K562 (cell line): ENCODE data around the gene PRKAR1B. TPM values are rescaled to one million over a fixed set of nuclear protein-coding genes. Genes with fewer than 3 reads are reported as not detected.

Experiments
- CBFA2T2 ChIP-seq: fragments of 450-650 bp; conservative IDR thresholded peaks from 2 replicates; pipeline ENCODE4 v1.6.1; 2017; ENCODE audit warnings: mild to moderate bottlenecking
- CREB1 ChIP-seq, 2 experiments: sonication (generic) in 1 of 2; formaldehyde crosslinking in 1 of 2; IDR thresholded peaks; 2 replicates each; pipeline versions ENCODE4 v1.6.1 to v1.8.0; 2012 to 2022; ENCODE audit warnings: inconsistent platforms in 1 of 2, mild to moderate bottlenecking in 1 of 2, missing genetic modification reagents in 1 of 2, moderate library complexity in 1 of 2
- E2F1 ChIP-seq: sonication (generic); formaldehyde crosslinking; IDR thresholded peaks from 2 replicates; pipeline ENCODE4 v1.8.1; 2023; ENCODE audit warnings: mild to moderate bottlenecking, missing genetic modification reagents, moderate library complexity
- GATA2 ChIP-seq: sonication (generic); formaldehyde crosslinking; IDR thresholded peaks from 2 replicates; pipeline ENCODE4 v1.4.0; 2020; ENCODE audit warnings: mild to moderate bottlenecking, missing genetic modification reagents
- HBP1 ChIP-seq: fragments of 450-650 bp; formaldehyde crosslinking; IDR thresholded peaks from 2 replicates; pipeline ENCODE4 v1.4.0; 2022; ENCODE audit warnings: missing genetic modification characterization
- ILF3 ChIP-seq: fragments of 450-650 bp; IDR thresholded peaks from 2 replicates; pipeline ENCODE4 v1.6.1; 2018; ENCODE audit warnings: antibody characterized with exemption, mild to moderate bottlenecking, moderate library complexity, borderline replicate concordance
- NCOA1 ChIP-seq: fragments of 450-650 bp; IDR thresholded peaks from 2 replicates; pipeline ENCODE4 v1.6.1; 2016; ENCODE audit warnings: low read depth
- PCBP2 ChIP-seq: fragments of 200-400 bp; formaldehyde crosslinking; IDR thresholded peaks from 2 replicates; pipeline ENCODE4 v1.6.1; 2018; ENCODE audit warnings: low read length, low read depth, mild to moderate bottlenecking, moderate library complexity; ENCODE audit not compliant: poor library complexity, severe bottlenecking
- PHB ChIP-seq: fragments of 250-450 bp; sonication (Bioruptor Pico); IDR thresholded peaks from 2 replicates; pipeline ENCODE4 v1.5.0; 2021
- POLR2A ChIP-seq: fragments of 450-650 bp; conservative IDR thresholded peaks from 2 replicates; pipeline ENCODE4 v1.6.1; 2016
- PTRF ChIP-seq: fragments of 450-650 bp; IDR thresholded peaks from 2 replicates; pipeline ENCODE4 v1.6.1; 2016; ENCODE audit warnings: mild to moderate bottlenecking, missing genetic modification characterization, missing compliant biosample characterization
- RBM15 ChIP-seq: fragments of 200-400 bp; formaldehyde crosslinking; IDR thresholded peaks from 2 replicates; pipeline ENCODE4 v1.6.1; 2018; ENCODE audit warnings: mild to moderate bottlenecking, low read length, moderate library complexity; ENCODE audit not compliant: insufficient read depth
- RFX5 ChIP-seq: IDR thresholded peaks from 2 replicates; pipeline ENCODE4 v1.6.1; 2011; ENCODE audit warnings: low read depth, mild to moderate bottlenecking, improper control_type of control experiment, low read length
- SMAD3 ChIP-seq: fragments of 450-650 bp; formaldehyde crosslinking; conservative IDR thresholded peaks from 2 replicates; pipeline ENCODE4 v1.4.0; 2020; ENCODE audit warnings: mild to moderate bottlenecking
- SREBF1 ChIP-seq: fragments of 150-350 bp; IDR thresholded peaks from 2 replicates; pipeline ENCODE4 v1.6.1; 2014; ENCODE audit warnings: antibody characterized with exemption, low read depth, low read length, borderline replicate concordance
- TBP ChIP-seq: optimal IDR thresholded peaks from 2 replicates; pipeline ENCODE3; 2011; ENCODE audit warnings: low read depth, low read length, improper control_type of control experiment
- YY1 ChIP-seq, 3 experiments: IDR thresholded peaks; 2 replicates each; pipeline ENCODE4 v1.6.1; 2011; ENCODE audit warnings: low read length in 2 of 3, mild to moderate bottlenecking in 2 of 3, moderate library complexity in 2 of 3, borderline replicate concordance in 1 of 3, control low read depth in 1 of 3, low read depth in 1 of 3; ENCODE audit not compliant: insufficient read depth in 3 of 3, insufficient replicate concordance in 2 of 3, control insufficient read depth in 1 of 3, insufficient read length in 1 of 3; ENCODE audit errors: extremely low read depth in 1 of 3
- ZBED1 ChIP-seq: IDR thresholded peaks from 2 replicates; pipeline ENCODE4 v1.6.1; 2014
- ZBTB9 ChIP-seq: fragments of 450-650 bp; formaldehyde crosslinking; IDR thresholded peaks from 2 replicates; pipeline ENCODE4 v1.4.0; 2020; ENCODE audit warnings: mild to moderate bottlenecking, moderate library complexity
- ZFP1 ChIP-seq: fragments of 450-650 bp; formaldehyde crosslinking; IDR thresholded peaks from 2 replicates; pipeline ENCODE4 v1.4.0; 2020; ENCODE audit warnings: mild to moderate bottlenecking, mixed read lengths
- ZNF134 ChIP-seq: fragments of 250-450 bp; sonication (Bioruptor Pico); conservative IDR thresholded peaks from 2 replicates; pipeline ENCODE4 v1.4.0; 2020
- ZNF280A ChIP-seq: fragments of 450-650 bp; IDR thresholded peaks from 2 replicates; pipeline ENCODE4 v1.6.1; 2018; ENCODE audit warnings: mild to moderate bottlenecking, low read depth; ENCODE audit not compliant: partially characterized antibody
- ZNF408 ChIP-seq: fragments of 250-450 bp; sonication (Bioruptor Pico); IDR thresholded peaks from 2 replicates; pipeline ENCODE4 v1.4.0; 2020; ENCODE audit warnings: low read depth, mild to moderate bottlenecking, moderate library complexity
- polyA plus RNA-seq, 8 experiments: library from polyadenylated mRNA; depleted of rRNA in 4 of 8; stranded (reverse) in 5 of 8; unstranded in 3 of 8; fragments of >200 nt; fragmentation: Nextera tagmentation in 2 of 8; fragmentation: Illumina TruSeq in 1 of 8; extraction: Ambion mirVana in 2 of 8; extraction: Trizol in 1 of 8; gene quantifications; 2 replicates each; pipeline versions ENCODE4 v1.2.1 to v1.2.3, GENCODE V29; 2011 to 2014; ENCODE audit warnings: inconsistent platforms in 1 of 8, missing spikeins in 1 of 8
- total RNA-seq, 7 experiments: library from RNA; depleted of rRNA in 6 of 7; stranded (reverse); fragments of >200 nt in 6 of 7; fragmentation: Illumina TruSeq in 2 of 7; extraction: Trizol in 2 of 7; gene quantifications; 2 replicates each; pipeline versions ENCODE4 v1.2.1 to v1.2.3, GENCODE V29; 2011 to 2021; ENCODE audit warnings: low replicate concordance in 1 of 7

The PRKAR1B gene
- total and polyA plus RNA-seq, 9 of the 15 experiments (the other 6 are each of a cell fraction or from before 2014, with no cell fraction given), result 0.99 to 30.5 (median 12.7) TPM

GRCh38 chr7:604001-604883, 122.8 kb downstream of the PRKAR1B start (continued):
- TF ChIP-seq HBP1 (no peak), SREBF1 (no peak), NCOA1 (no peak; the same call in 1 of the 2 replicates), ZFP1 (no peak), TBP (no peak), ZNF134 (no peak), PHB (no peak), E2F1 (CRISPR knock-in tag) (peak; percentile 90), YY1 (IDR thresholded peaks at IDR 0.05; ENCODE audit: borderline replicate concordance in 1 of 3, control insufficient read depth in 1 of 3, extremely low read depth in 1 of 3, insufficient read depth in 3 of 3, insufficient read length in 1 of 3, insufficient replicate concordance in 2 of 3, low read depth in 1 of 3, low read length in 2 of 3) (peak in 2 of 3 experiments; percentile 34 to 70), GATA2 (peak; percentile 49), RBM15 (no peak), POLR2A (peak; percentile 86), CREB1 (IDR thresholded peaks at IDR 0.05) (peak; percentile 29; the same call in 1 of the 2 replicates), CREB1 (CRISPR knock-in tag; IDR thresholded peaks at IDR 0.05) (peak; percentile 79), ZNF408 (CRISPR knock-in tag) (no peak), ILF3 (no peak), PTRF (tag) (no peak), ZNF280A (no peak), CBFA2T2 (peak; percentile 42), SMAD3 (CRISPR knock-in tag) (no peak; the same call in 1 of the 2 replicates), RFX5 (no peak; the same call in 1 of the 2 replicates), PCBP2 (no peak), ZBED1 (0 out of 2 replicates have a peak, but pooled peaks have one; percentile 29), ZBTB9 (CRISPR knock-in tag) (peak; percentile 91)
